ENCODE results near the gene CXCL14. TPM values are rescaled to one million over a fixed set of nuclear protein-coding genes. Genes with fewer than 3 reads are reported as not detected.
A peak's percentile ranks its signal among the peaks of the same experiment; 100 is the strongest.

CXCL14 gene
- total RNA-seq, 1 experiment from 2014 or later, result not detected

DNA sequence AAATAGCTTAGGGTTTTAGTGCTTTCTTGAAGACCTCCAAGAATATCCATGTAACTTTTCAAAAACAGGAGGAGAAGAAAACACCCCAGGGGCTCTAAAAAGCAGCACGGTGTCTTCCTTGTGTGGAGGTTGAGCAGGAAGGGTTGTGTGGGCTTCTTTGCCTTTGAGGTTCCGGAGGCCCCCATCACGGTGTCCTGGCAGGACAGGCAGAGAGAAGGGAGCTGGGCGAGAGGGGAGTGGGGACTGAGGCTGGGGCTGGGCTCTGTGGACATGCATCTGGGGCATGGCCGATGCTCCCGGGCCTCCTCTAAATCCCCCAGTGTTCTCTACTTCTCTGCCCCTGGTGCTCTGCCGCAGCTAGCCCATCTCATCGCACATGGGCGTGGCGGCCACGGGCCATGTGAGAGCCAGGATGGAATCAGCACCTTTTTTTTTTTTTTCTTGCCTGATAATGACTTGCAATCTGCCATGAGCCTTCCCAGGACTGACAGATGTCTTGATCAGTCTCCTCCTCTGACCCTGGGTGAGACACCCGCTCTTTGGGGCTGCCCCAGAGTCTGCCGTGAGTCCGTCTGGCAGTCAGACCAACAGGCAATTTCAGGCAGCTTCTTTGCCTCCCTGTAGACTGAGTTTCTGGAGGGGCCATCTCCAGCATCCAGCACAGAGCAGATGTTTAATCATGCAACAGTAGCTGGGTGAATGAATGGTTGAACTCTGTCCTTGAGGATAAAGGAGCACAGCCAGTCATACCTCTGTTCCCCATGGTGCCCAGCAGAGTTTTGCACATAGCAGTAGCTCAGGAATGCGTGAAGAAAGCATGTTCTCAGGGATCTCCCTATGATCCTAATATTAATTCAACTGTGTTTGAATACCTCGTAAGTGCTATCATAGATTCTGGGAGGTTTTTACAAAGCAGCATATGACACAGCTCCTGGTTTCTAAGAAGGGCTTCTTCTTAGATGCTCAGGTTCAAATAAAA is 12.1 kb downstream of the CXCL14 start:
- Histone ChIP-seq H3K4me1 (ENCODE audit: control insufficient read depth, insufficient read depth, low read length) (no peaks in the 10 kb centered on the region), H3K27me3 (ENCODE audit: control insufficient read depth, insufficient read depth, low read length) (peaks cover 4% of the 10 kb centered on the region; the same call in 1 of the 2 replicates), H3K36me3 (ENCODE audit: control insufficient read depth, insufficient read depth, low read length) (no peaks in the 10 kb centered on the region), H3K4me3 (ENCODE audit: low read depth in 2 of 2, low read length in 2 of 2) (no peak overlapping the region), H3K9me3 (ENCODE audit: control insufficient read depth, insufficient read depth, low read depth, low read length) (no peaks in the 10 kb centered on the region), H3K27ac (ENCODE audit: low read length) (no peak overlapping the region)
- no peak; the same call in 1 of the 2 replicates for ATAC-seq
- in situ Hi-C loops (cut with HindIII; ENCODE audit: low pct_unique_long_range_greater_than_20kb, low sequenced_read_pairs) (no loop called here), intact Hi-C loops (cut with micrococcal nuclease; ENCODE audit: unreplicated experiment) (no loop called here)
- CTCF ChIA-PET, result interaction anchor here (0.6 to 2.1 kb wide), 18 partner anchors 12 to 1367 kb away, joined by 3 to 23 read pairs (median 4); no protein-coding TSS in a partner anchor
- TF ChIP-seq, protein P1, sequence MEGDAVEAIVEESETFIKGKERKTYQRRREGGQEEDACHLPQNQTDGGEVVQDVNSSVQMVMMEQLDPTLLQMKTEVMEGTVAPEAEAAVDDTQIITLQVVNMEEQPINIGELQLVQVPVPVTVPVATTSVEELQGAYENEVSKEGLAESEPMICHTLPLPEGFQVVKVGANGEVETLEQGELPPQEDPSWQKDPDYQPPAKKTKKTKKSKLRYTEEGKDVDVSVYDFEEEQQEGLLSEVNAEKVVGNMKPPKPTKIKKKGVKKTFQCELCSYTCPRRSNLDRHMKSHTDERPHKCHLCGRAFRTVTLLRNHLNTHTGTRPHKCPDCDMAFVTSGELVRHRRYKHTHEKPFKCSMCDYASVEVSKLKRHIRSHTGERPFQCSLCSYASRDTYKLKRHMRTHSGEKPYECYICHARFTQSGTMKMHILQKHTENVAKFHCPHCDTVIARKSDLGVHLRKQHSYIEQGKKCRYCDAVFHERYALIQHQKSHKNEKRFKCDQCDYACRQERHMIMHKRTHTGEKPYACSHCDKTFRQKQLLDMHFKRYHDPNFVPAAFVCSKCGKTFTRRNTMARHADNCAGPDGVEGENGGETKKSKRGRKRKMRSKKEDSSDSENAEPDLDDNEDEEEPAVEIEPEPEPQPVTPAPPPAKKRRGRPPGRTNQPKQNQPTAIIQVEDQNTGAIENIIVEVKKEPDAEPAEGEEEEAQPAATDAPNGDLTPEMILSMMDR (IDR thresholded peaks at IDR 0.05), result peak; percentile 59
- no peak for TF ChIP-seq SIN3A (IDR thresholded peaks at IDR 0.05; ENCODE audit: borderline replicate concordance, insufficient read depth, low read depth, low read length)
- POLR2A ChIA-PET, result interaction anchor here (1.1 kb wide), 1 partner anchor 101 kb away, joined by 3 read pairs; no protein-coding TSS in a partner anchor
- DNase-seq (ENCODE audit: low read depth, low spot score), result no peak
- no TSS peak for BruUV-seq (replicated peaks)

DNA sequence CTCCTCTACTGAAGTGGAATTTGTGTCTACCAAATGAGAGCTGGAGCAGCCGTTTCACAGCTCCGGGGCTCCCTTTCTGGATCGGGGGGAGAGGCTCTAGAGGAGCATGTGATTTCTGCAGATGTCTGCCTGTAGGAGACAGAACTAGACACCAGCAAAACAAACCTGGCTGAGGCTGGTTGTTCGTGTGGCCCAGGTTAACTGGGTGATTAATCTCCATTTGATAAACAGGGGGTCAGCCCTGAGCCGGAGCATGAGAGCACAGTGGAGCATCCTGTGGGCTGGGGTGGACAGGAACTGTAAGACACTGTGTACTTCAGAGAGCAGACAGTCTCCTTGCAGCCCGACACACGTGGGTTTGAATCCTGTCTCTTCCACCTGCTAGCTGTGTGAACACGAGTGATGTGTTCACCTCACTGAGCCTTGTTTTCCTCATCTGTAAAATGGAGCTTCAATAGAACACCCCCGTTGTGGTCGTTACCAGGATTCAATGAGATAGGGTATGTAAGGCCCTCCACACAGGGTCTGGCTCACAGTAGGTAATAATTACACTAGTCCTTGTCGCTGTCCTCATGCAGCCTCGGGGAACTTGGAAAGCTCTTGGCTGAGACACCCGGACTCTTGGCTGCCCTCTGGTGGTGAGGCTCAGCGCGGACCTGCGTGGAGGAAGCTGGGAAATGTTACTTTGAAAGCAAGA is 12.9 kb downstream of the CXCL14 start:
- intact Hi-C loops (cut with micrococcal nuclease; ENCODE audit: unreplicated experiment), result loop anchor here (2.0 kb wide), 1 partner anchor 265 kb away; no protein-coding TSS in a partner anchor
- in situ Hi-C loops (cut with HindIII; ENCODE audit: low pct_unique_long_range_greater_than_20kb, low sequenced_read_pairs), result no loop called here
- POLR2A ChIA-PET, result interaction anchor here (1.1 kb wide), 1 partner anchor 100 kb away, joined by 3 read pairs; no protein-coding TSS in a partner anchor

More for the DNA sequence above, 12.9 kb downstream of the CXCL14 start:
- ATAC-seq (peak; percentile 83), DNase-seq (ENCODE audit: low read depth, low spot score) (peak; percentile 43)
- H3K4me1 ChIP-seq (ENCODE audit: control insufficient read depth, insufficient read depth, low read length), result no peaks in the 10 kb centered on the region
- no peak overlapping the region for H3K4me3 ChIP-seq (ENCODE audit: low read depth in 2 of 2, low read length in 2 of 2)
- H3K9me3 ChIP-seq (ENCODE audit: control insufficient read depth, insufficient read depth, low read depth, low read length), result no peaks in the 10 kb centered on the region
- H3K36me3 ChIP-seq (ENCODE audit: control insufficient read depth, insufficient read depth, low read length), result no peaks in the 10 kb centered on the region
- no TSS peak for BruUV-seq (replicated peaks)
- peaks cover 4% of the 10 kb centered on the region; the same call in 1 of the 2 replicates for H3K27me3 ChIP-seq (ENCODE audit: control insufficient read depth, insufficient read depth, low read length)
- TF ChIP-seq, protein P2, sequence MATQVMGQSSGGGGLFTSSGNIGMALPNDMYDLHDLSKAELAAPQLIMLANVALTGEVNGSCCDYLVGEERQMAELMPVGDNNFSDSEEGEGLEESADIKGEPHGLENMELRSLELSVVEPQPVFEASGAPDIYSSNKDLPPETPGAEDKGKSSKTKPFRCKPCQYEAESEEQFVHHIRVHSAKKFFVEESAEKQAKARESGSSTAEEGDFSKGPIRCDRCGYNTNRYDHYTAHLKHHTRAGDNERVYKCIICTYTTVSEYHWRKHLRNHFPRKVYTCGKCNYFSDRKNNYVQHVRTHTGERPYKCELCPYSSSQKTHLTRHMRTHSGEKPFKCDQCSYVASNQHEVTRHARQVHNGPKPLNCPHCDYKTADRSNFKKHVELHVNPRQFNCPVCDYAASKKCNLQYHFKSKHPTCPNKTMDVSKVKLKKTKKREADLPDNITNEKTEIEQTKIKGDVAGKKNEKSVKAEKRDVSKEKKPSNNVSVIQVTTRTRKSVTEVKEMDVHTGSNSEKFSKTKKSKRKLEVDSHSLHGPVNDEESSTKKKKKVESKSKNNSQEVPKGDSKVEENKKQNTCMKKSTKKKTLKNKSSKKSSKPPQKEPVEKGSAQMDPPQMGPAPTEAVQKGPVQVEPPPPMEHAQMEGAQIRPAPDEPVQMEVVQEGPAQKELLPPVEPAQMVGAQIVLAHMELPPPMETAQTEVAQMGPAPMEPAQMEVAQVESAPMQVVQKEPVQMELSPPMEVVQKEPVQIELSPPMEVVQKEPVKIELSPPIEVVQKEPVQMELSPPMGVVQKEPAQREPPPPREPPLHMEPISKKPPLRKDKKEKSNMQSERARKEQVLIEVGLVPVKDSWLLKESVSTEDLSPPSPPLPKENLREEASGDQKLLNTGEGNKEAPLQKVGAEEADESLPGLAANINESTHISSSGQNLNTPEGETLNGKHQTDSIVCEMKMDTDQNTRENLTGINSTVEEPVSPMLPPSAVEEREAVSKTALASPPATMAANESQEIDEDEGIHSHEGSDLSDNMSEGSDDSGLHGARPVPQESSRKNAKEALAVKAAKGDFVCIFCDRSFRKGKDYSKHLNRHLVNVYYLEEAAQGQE (IDR thresholded peaks at IDR 0.05; ENCODE audit: insufficient read depth in 1 of 2, low read depth in 2 of 2, low read length in 1 of 2), result no peak
- TF ChIP-seq POLR2AphosphoS5 (IDR thresholded peaks at IDR 0.05; ENCODE audit: low read depth, low read length) (no peak), SIN3A (IDR thresholded peaks at IDR 0.05; ENCODE audit: borderline replicate concordance, insufficient read depth, low read depth, low read length) (no peak), TCF7L2 (IDR thresholded peaks at IDR 0.05; ENCODE audit: low read depth, low read length) (no peak)
- TF ChIP-seq, protein P1 (IDR thresholded peaks at IDR 0.05), result peak; percentile 94
- H3K27ac ChIP-seq (ENCODE audit: low read length), result no peak overlapping the region
- CTCF ChIA-PET, result interaction anchor here (0.5 to 2.1 kb wide), 18 partner anchors 12 to 1368 kb away, joined by 3 to 23 read pairs (median 4); no protein-coding TSS in a partner anchor

Data from Panc1 (cell line).